Liver (tissue), 9 donors: ENCODE measurements around the gene PANK2. TPM values are rescaled to one million over a fixed set of nuclear protein-coding genes. Genes with fewer than 3 reads are reported as not detected.

Source experiments
- DNase-seq: peaks from one replicate; pipeline ENCODE4 v3.0.0-alpha.2; 2017; ENCODE audit warnings: low spot score
- H3K27ac ChIP-seq, 2 donors: one replicate each; pipeline ENCODE4 v1.7.0; 2013; ENCODE audit warnings: inconsistent platforms in 2 of 2, low read length in 2 of 2, control low read depth in 1 of 2, low read depth in 1 of 2, mild to moderate bottlenecking in 1 of 2
- H3K27me3 ChIP-seq, 4 donors: one replicate each; pipeline versions ENCODE4 v1.6.1 to v1.7.0; 2013; ENCODE audit warnings: low read length in 3 of 4, inconsistent platforms in 1 of 4, mild to moderate bottlenecking in 1 of 4, moderate library complexity in 1 of 4; ENCODE audit not compliant: control insufficient read depth in 4 of 4, insufficient read depth in 4 of 4
- H3K36me3 ChIP-seq, 4 donors: one replicate each; pipeline versions ENCODE4 v1.6.1 to v1.7.0; 2013; ENCODE audit warnings: low read length in 3 of 4, mild to moderate bottlenecking in 3 of 4, low read depth in 1 of 4, moderate library complexity in 1 of 4; ENCODE audit not compliant: control insufficient read depth in 4 of 4, insufficient read depth in 3 of 4
- H3K4me1 ChIP-seq, 4 donors: one replicate each; pipeline versions ENCODE4 v1.6.1 to v1.7.0; 2013; ENCODE audit warnings: low read length in 3 of 4, mild to moderate bottlenecking in 3 of 4, moderate library complexity in 1 of 4; ENCODE audit not compliant: control insufficient read depth in 4 of 4, insufficient read depth in 4 of 4
- H3K4me3 ChIP-seq, 3 donors: one replicate each; pipeline versions ENCODE4 v1.6.1 to v1.7.0; 2013; ENCODE audit warnings: low read length in 3 of 3, control low read depth in 1 of 3, low read depth in 1 of 3, mild to moderate bottlenecking in 1 of 3
- H3K9ac ChIP-seq, 2 donors: one replicate each; pipeline ENCODE4 v1.7.0; 2013; ENCODE audit warnings: low read length in 2 of 2, mild to moderate bottlenecking in 2 of 2, moderate library complexity in 2 of 2, control low read depth in 1 of 2, low read depth in 1 of 2
- H3K9me3 ChIP-seq, 4 donors: one replicate each; pipeline versions ENCODE4 v1.6.1 to v1.7.0; 2013; ENCODE audit warnings: low read length in 3 of 4; ENCODE audit not compliant: control insufficient read depth in 4 of 4
- ATF3 ChIP-seq: IDR thresholded peaks from 2 replicates; pipeline ENCODE4 v1.6.1; 2016; ENCODE audit warnings: antibody characterized with exemption
- CTCF ChIP-seq: fragments of 150-350 bp; IDR thresholded peaks from 2 replicates; pipeline ENCODE4 v1.5.1; 2017; ENCODE audit warnings: improper control_type of control experiment, low read depth, low read length; ENCODE audit not compliant: missing input control
- EGR1 ChIP-seq, 2 donors: IDR thresholded peaks; 2 replicates each; pipeline ENCODE4 v1.6.1; 2016 to 2018; ENCODE audit warnings: antibody characterized with exemption in 2 of 2, low read depth in 2 of 2
- FOXA1 ChIP-seq: IDR thresholded peaks from 2 replicates; pipeline ENCODE4 v1.6.1; 2016; ENCODE audit warnings: antibody characterized with exemption
- FOXA2 ChIP-seq: IDR thresholded peaks from 2 replicates; pipeline ENCODE4 v1.6.1; 2016; ENCODE audit warnings: antibody characterized with exemption
- GABPA ChIP-seq, 2 donors: IDR thresholded peaks in 1 of 2; conservative IDR thresholded peaks in 1 of 2; 2 replicates each; pipeline ENCODE4 v1.6.1; 2016; ENCODE audit warnings: antibody characterized with exemption in 2 of 2, mild to moderate bottlenecking in 1 of 2, moderate library complexity in 1 of 2
- HNF4A ChIP-seq, 2 donors: conservative IDR thresholded peaks; 2 replicates each; pipeline ENCODE4 v1.6.1; 2016; ENCODE audit warnings: antibody characterized with exemption in 2 of 2, mild to moderate bottlenecking in 2 of 2
- HNF4G ChIP-seq: IDR thresholded peaks from 2 replicates; pipeline ENCODE4 v1.6.1; 2016; ENCODE audit warnings: antibody characterized with exemption
- JUND ChIP-seq, 2 donors: IDR thresholded peaks; 2 replicates each; pipeline ENCODE4 v1.6.1; 2016; ENCODE audit warnings: antibody characterized with exemption in 2 of 2
- MAX ChIP-seq: IDR thresholded peaks from 2 replicates; pipeline ENCODE4 v1.6.1; 2016; ENCODE audit warnings: antibody characterized with exemption
- RAD21 ChIP-seq, 2 donors: IDR thresholded peaks; 2 replicates each; pipeline ENCODE4 v1.6.1; 2016; ENCODE audit warnings: antibody characterized with exemption in 2 of 2, mild to moderate bottlenecking in 2 of 2
- REST ChIP-seq: IDR thresholded peaks from 2 replicates; pipeline ENCODE4 v1.6.1; 2016; ENCODE audit warnings: antibody characterized with exemption, mild to moderate bottlenecking
- SP1 ChIP-seq: IDR thresholded peaks from 2 replicates; pipeline ENCODE4 v1.6.1; 2018; ENCODE audit warnings: antibody characterized with exemption, mild to moderate bottlenecking
- YY1 ChIP-seq: IDR thresholded peaks from 2 replicates; pipeline ENCODE4 v1.6.1; 2016; ENCODE audit warnings: antibody characterized with exemption, mild to moderate bottlenecking
- ZBTB33 ChIP-seq: IDR thresholded peaks from 2 replicates; pipeline ENCODE4 v1.6.1; 2016; ENCODE audit warnings: antibody characterized with exemption
- WGBS: extraction: QIAGEN DNeasy Blood & Tissue Kit; methylation state at CpG from one replicate; pipeline ENCODE4 v1.1.7; 2013; 5-methylcytosine and 5-hydroxymethylcytosine counted together
- polyA plus RNA-seq, 2 donors: library from polyadenylated mRNA; stranded (reverse) in 1 of 2; unstranded in 1 of 2; fragments of 200-250 nt in 1 of 2; fragments of >200 nt in 1 of 2; fragmentation: Nextera tagmentation in 1 of 2; extraction: Ambion mirVana in 1 of 2; gene quantifications; one replicate each; pipeline versions ENCODE4 v1.2.1 to v1.2.3, GENCODE V29; 2013 to 2015
- total RNA-seq, 2 donors: library from RNA; depleted of rRNA; stranded (reverse); fragments of >200 nt; gene quantifications; one replicate each; pipeline ENCODE4 v1.2.3, GENCODE V29; 2014
- donor health status: healthy.
- donor health status: healthy.
- donor health status: healthy.
- donor health status: healthy.
- donor health status: healthy.

The PANK2 gene
- total and polyA plus RNA-seq, 4 donors, result 10.6 to 27.7 (median 15.9) TPM

- WGBS, result 90% methylated on average over 2 of the region's 2 CpGs
- no peak for DNase-seq
- H3K9me3 ChIP-seq, result no peaks in the 10 kb centered on the region
- H3K4me1 ChIP-seq, result peaks cover 0 to 11% (median 4%) of the 10 kb centered on the region in 4 donors
- H3K9ac ChIP-seq, result no peak overlapping the region
- peaks cover 0 to 2% (median 0%) of the 10 kb centered on the region in 4 donors for H3K36me3 ChIP-seq
- no peak for TF ChIP-seq CTCF
- no peak for TF ChIP-seq REST
- no peak for TF ChIP-seq FOXA1
- TF ChIP-seq SP1, result no peak
- no peak for TF ChIP-seq ATF3
- TF ChIP-seq EGR1 (IDR thresholded peaks at IDR 0.05; ENCODE audit: low read depth in 2 of 2), result no peak
- TF ChIP-seq RAD21 (IDR thresholded peaks at IDR 0.05), result no peak
- H3K27me3 ChIP-seq, result no peaks in the 10 kb centered on the region
- H3K4me3 ChIP-seq, result no peak overlapping the region
- peak overlapping the region in 1 of 2 donors; percentile 15 for H3K27ac ChIP-seq
Measured at GRCh38 chr20:3935956-3936340, 46.8 kb downstream of the PANK2 start.

- TF ChIP-seq MAX (no peak), HNF4G (no peak), CTCF (no peak), REST (no peak), JUND (IDR thresholded peaks at IDR 0.05) (no peak), GABPA (IDR thresholded peaks at IDR 0.05 in 1 of 2, conservative IDR thresholded peaks at IDR 0.05 in 1 of 2) (no peak), HNF4A (conservative IDR thresholded peaks at IDR 0.05) (no peak), ZBTB33 (no peak), ATF3 (no peak), SP1 (no peak), FOXA2 (no peak), FOXA1 (no peak), YY1 (no peak)
- Histone ChIP-seq H3K27me3 (no peaks in the 10 kb centered on the region), H3K9me3 (no peaks in the 10 kb centered on the region), H3K27ac (no peak overlapping the region), H3K4me1 (peaks cover 0 to 7% (median 2%) of the 10 kb centered on the region in 4 donors), H3K9ac (no peak overlapping the region), H3K36me3 (peaks cover 0 to 2% (median under 1%) of the 10 kb centered on the region in 4 donors), H3K4me3 (no peak overlapping the region)
- no peak for DNase-seq
- 98% methylated on average over 3 of the region's 3 CpGs for WGBS
Measured at GRCh38 chr20:3937618-3938017, 48.4 kb downstream of the PANK2 start.
